ENCODE results near the gene GABRG3. TPM values are rescaled to one million over a fixed set of nuclear protein-coding genes. Genes with fewer than 3 reads are reported as not detected.

The GABRG3 gene
- total RNA-seq, 4 donors from 2014 or later: not detected

- no peak for DNase-seq (ENCODE audit: extremely low spot score)
- Histone ChIP-seq H3K27ac (replicated peaks in 1 of 4) (no peak overlapping the region), H3K27me3 (no peaks in the 10 kb centered on the region), H3K4me3 (no peak overlapping the region), H3K4me1 (no peaks in the 10 kb centered on the region), H3K9me3 (no peaks in the 10 kb centered on the region), H3K36me3 (no peaks in the 10 kb centered on the region)
- intact Hi-C loops (cut with DNase I): no loop called here
- WGBS: 77% methylated on average over 6 of the region's 6 CpGs
- no peak for TF ChIP-seq POLR2AphosphoS5 (IDR thresholded peaks at IDR 0.05)
- no peak for TF ChIP-seq CTCF (IDR thresholded peaks at IDR 0.05)
- no peak for TF ChIP-seq POLR2A (IDR thresholded peaks at IDR 0.05; ENCODE audit: low read depth)
- no peak for TF ChIP-seq EP300 (IDR thresholded peaks at IDR 0.05)
Measured at GRCh38 chr15:27043770-27044169, 72.8 kb downstream of the GABRG3 start.

- Histone ChIP-seq H3K9me3 (no peaks in the 10 kb centered on the region), H3K27me3 (no peaks in the 10 kb centered on the region), H3K36me3 (no peaks in the 10 kb centered on the region), H3K4me3 (no peak overlapping the region), H3K27ac (replicated peaks in 1 of 4) (no peak overlapping the region), H3K4me1 (no peaks in the 10 kb centered on the region)
- no peak for DNase-seq (ENCODE audit: extremely low spot score)
- no peak for TF ChIP-seq CTCF (IDR thresholded peaks at IDR 0.05)
- whole genome bisulfite sequencing: 89% methylated on average over 16 of the region's 16 CpGs
- intact Hi-C loops (cut with DNase I): no loop called here
Measured at GRCh38 chr15:27045796-27046195, 74.8 kb downstream of the GABRG3 start.

GRCh38 chr15:27046880-27047279 is 75.9 kb downstream of the GABRG3 start:
- H3K36me3 ChIP-seq: no peaks in the 10 kb centered on the region
- H3K4me3 ChIP-seq: no peak overlapping the region
- no peak overlapping the region for H3K27ac ChIP-seq (replicated peaks in 1 of 4)
- WGBS: 82% methylated on average over 3 of the region's 3 CpGs
- H3K9me3 ChIP-seq: no peaks in the 10 kb centered on the region
- no peaks in the 10 kb centered on the region for H3K27me3 ChIP-seq
- no peaks in the 10 kb centered on the region for H3K4me1 ChIP-seq
- TF ChIP-seq POLR2AphosphoS5 (IDR thresholded peaks at IDR 0.05): no peak
- TF ChIP-seq CTCF (IDR thresholded peaks at IDR 0.05): no peak
- TF ChIP-seq POLR2A (IDR thresholded peaks at IDR 0.05; ENCODE audit: low read depth): no peak
- no peak for TF ChIP-seq EP300 (IDR thresholded peaks at IDR 0.05)
- no peak for DNase-seq (ENCODE audit: extremely low spot score)
- intact Hi-C loops (cut with DNase I): no loop called here

- no peak for TF ChIP-seq EP300 (IDR thresholded peaks at IDR 0.05)
- intact Hi-C loops (cut with DNase I): loop anchor here (10.0 kb wide), 1 partner anchor 305 kb away; no protein-coding TSS in a partner anchor
- no peak overlapping the region for H3K27ac ChIP-seq (replicated peaks in 1 of 4)
- WGBS: 57% methylated on average over 4 of the region's 4 CpGs
- H3K4me1 ChIP-seq: no peaks in the 10 kb centered on the region
- no peaks in the 10 kb centered on the region for H3K36me3 ChIP-seq
- no peak overlapping the region for H3K4me3 ChIP-seq
- H3K27me3 ChIP-seq: no peaks in the 10 kb centered on the region
- DNase-seq (ENCODE audit: extremely low spot score): no peak
- no peaks in the 10 kb centered on the region for H3K9me3 ChIP-seq
Measured at GRCh38 chr15:27050163-27050562, 79.2 kb downstream of the GABRG3 start.

GRCh38 chr15:27054426-27054825 is 83.4 kb downstream of the GABRG3 start:
- no peak for DNase-seq (ENCODE audit: extremely low spot score)
- H3K27me3 ChIP-seq: no peaks in the 10 kb centered on the region
- H3K9me3 ChIP-seq: no peaks in the 10 kb centered on the region
- H3K27ac ChIP-seq (replicated peaks in 1 of 4): no peak overlapping the region
- WGBS: 75% methylated on average over 10 of the region's 10 CpGs
- H3K4me1 ChIP-seq: no peaks in the 10 kb centered on the region
- intact Hi-C loops (cut with DNase I): loop anchor here (10.0 kb wide), 1 partner anchor 300 kb away; no protein-coding TSS in a partner anchor
- H3K4me3 ChIP-seq: no peak overlapping the region
- TF ChIP-seq EP300 (IDR thresholded peaks at IDR 0.05): no peak
- TF ChIP-seq POLR2A (IDR thresholded peaks at IDR 0.05; ENCODE audit: low read depth): no peak
- TF ChIP-seq POLR2AphosphoS5 (IDR thresholded peaks at IDR 0.05): no peak
- TF ChIP-seq CTCF (IDR thresholded peaks at IDR 0.05): no peak
- H3K36me3 ChIP-seq: no peaks in the 10 kb centered on the region
